ENCODE data around the gene GNB1L.
"Not testable (repeated sequence)": the region's sequence is repeated elsewhere in the genome, so short reads cannot be mapped to it uniquely, and the experiment has no call there.

Gene GNB1L

DNA sequence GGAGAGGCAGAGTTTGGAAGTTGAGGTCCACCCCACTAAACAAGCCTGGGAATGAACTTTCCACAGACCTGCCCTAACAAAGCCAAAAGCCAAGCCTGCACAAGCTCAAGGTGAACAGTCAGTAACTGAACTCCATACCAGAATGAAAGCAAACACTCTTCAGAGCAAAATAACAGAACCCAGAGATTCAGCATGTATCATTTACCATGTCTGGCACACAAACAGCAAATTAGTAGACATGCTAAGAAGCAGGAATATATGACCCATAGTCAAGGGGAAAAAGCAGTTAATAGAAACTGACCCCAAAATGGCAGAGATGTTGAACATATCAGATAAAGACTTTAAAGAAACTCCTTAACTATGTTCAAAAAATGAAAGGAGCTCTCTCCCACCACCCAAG is 62.8 kb downstream of the GNB1L start:
- DNase-seq = no peak

DNA sequence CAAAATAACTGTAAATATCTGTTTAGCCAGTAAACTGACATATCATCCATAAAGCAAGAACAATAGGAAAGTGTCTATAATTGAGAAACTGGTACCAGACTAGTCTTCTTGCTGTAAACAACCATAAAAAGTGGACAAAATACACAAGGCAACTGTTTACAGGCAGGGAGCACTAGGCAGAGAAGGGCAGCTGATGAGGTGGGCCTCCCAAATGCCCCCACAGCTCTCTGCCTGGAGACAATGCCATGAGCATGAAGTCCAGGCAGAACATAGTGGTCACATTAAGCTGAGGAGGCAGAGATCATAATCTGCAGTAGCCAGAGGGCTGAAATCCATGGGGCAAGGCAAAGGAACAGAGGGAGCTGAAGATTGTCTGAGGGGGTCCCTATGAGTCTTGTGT is 63.4 kb downstream of the GNB1L start:
- no peak for DNase-seq

DNA sequence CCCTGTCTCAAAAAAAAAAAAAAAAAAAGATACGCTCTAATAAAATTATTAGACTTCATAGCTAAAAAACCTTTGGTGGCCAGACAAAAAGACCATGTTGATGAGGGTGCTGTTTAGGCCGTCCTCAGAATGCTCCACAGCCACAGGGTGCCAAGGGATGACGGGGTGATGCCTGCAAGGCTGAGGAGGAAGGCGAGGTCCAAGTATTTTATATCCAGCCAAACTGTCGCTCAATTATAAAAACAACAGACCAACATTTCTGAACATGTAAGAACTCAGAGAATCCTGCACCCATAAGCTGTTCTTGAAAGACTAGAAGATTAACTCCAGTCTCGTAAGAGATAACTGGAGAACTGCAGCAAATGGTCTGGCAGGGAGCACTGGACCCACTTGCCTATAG is 64.8 kb downstream of the GNB1L start:
- DNase-seq = no peak

GRCh38 chr22:19789406-19789805 is 65.3 kb downstream of the GNB1L start:
- no peak for DNase-seq

DNA sequence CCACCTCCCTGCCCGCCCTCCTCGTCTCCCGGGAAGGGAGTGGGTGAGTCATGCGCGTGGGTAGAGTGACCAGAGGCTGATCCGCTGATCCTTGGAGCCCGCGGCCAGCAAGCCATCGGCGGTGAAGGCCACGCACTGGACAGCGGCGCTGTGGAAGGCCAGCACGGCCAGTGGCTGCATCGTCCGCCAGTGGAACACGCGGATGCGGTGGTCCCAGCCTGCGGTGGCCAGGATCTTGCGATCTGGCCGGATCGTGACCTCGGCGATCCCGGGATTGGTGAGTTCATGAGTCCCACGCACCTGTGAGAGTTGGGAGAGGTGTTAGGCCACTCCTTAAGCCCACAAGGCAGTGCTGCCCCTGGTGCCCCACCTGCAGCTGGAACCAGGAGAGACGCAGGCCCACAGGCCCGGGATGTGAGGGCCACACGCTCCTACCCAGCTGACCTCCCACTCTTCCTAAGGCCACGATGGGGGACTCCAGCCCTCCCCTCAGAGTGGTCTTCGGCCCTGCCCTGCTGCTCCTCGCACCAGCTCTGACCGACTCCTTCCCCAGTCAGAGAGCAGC is 65.9 kb downstream of the GNB1L start:
- no peak for DNase-seq

- DNase-seq = no peak
These were observed 66.9 kb downstream of the GNB1L start for GRCh38 chr22:19787849-19788141.

- DNase-seq = no peak
These were observed 67.5 kb downstream of the GNB1L start for GRCh38 chr22:19786959-19787848.

GRCh38 chr22:19786264-19786585 is 68.4 kb downstream of the GNB1L start:
- no peak for DNase-seq

- DNase-seq = no peak
These were observed 69.0 kb downstream of the GNB1L start for GRCh38 chr22:19785461-19786263.

- no peak for DNase-seq
These were observed 70.1 kb downstream of the GNB1L start for GRCh38 chr22:19784384-19785175.

DNA sequence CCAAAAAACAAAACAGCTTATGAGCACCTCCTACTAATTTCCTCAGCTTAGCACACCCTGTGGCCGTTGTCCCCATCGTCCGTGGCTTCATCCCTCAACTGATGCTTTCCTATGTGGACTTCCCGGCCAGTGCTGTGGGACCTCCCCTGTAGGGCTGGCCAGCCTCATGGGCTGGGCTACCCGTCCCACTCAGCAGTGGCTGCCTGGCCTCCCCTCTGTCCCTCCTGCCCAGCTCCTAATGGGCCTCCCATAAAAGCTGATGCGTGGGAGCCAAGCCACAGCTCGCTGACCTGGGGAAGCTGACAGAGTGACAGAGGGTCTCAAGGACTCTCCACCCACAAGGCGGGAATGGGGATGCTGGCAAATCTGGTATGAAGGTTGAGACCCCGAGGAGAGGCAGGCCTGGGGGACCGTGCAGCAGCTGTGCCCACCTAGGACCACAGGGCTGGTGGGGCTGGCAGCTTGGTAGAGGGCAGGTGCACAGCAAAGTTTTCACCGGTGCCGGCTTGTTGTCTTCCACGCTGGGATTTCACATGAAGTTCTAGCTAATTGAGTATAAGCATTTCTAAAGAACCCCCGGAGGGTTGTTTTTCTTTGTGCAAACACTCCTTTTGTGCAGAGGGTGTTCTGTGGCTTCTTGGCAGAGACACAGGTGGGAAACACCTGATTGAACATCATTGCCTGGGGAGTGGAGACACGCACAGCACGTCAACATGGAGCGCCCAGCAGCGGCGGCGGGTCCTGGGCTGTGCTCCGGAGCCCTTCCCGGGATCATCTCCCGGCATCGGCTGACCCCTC is 70.9 kb downstream of the GNB1L start:
- DNase-seq = no peak

DNA sequence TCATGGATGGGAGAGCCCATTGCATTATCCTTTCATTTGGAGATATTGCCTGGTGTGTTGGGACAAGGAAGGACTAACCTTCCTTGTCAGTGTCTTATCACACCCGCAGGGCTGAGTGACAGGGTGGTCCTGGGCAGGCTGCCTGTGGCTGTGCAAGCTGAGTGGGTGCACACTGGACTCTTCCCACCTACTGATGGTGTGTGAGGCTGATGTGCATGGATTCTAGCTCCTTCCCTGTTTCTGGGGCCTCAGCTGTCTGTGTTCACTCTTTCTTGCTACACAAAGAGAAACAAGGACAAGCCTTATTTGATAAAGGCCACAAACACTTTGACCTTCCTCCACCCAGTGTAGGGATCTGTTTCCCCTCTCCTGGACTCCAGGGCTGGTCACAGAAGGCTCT is 72.1 kb downstream of the GNB1L start:
- no peak for DNase-seq

DNA sequence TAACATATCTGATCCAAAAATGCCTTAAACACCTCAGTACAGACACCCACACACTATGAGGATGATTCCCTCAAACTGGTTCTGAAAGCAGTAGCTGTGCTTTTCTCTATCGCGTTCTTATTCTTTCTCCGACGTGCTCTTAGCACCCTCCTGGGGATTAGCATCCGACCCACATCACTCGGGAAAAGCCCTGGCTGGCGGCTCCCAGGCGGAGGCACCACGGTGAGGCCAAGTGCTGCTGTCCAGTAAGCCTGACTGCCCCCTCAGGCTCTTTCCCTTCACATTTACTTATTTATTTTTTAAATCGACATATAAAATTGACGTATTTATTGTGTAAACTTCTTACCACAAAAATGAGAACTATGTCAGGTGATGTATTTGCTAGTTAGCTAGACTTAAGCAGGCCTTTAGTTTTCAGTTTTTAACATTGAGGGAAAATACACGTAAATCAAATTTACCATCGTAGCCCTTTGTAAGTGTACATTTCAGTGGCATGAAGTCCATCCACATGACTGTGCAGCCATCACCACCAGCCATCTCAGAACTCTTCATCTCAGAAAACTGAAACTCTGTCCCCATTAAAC is 74.9 kb downstream of the GNB1L start:
- DNase-seq = no peak

DNA sequence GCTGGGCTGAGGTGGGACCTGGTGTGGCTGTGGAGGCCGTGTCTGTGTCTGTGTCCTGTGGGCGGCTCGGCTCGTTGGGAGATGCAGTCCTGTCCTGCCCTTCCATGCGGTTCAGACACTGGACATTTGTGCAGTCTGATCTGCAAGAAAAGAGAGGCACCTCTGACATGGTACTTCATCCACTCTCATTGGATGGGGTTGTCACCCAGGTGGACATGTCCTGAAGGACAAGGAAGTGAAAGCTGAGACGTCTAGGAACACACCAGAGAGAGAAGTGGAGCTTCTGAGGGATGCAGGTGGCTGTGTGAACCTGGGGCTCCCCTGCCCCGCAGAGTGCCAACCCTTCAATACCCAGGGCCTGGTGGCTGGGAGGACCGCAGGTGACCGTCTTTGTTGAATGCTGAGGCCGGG is 75.7 kb downstream of the GNB1L start:
- DNase-seq = no peak

- DNase-seq = not testable (repeated sequence)
These were observed 77.5 kb downstream of the GNB1L start for GRCh38 chr22:19777192-19777591.

GRCh38 chr22:19776433-19777031 is 78.1 kb downstream of the GNB1L start:
- DNase-seq = no peak

GRCh38 chr22:19775496-19776325 is 79.0 kb downstream of the GNB1L start:
- DNase-seq = no peak

DNA sequence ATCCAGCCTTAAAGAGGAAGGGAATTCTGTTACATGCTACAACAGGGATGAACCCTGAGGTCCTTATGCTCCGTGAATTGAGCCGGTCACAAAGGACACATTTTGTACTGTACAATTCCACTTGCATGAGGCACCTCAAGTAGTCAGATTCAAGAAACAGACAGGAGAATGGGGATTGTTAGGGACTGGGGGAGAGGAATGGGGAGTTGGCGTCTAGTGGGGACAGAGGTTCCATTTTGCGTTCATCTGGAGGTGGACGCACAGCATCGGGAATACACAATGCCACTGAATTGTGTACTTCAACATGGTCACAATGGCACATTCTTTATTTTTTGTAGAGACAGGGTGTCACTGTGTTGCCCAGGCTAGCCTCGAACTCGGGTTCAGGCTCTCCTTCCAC is 80.0 kb downstream of the GNB1L start:
- no peak for DNase-seq

GRCh38 chr22:19773470-19774040 is 81.1 kb downstream of the GNB1L start:
- no peak for DNase-seq

Measured in NCI-H2227 treated with DMSO at 0.1 percent for 48 hours (cell line).